ENCODE measurements around the gene GJD3. TPM values are rescaled to one million over a fixed set of nuclear protein-coding genes. Genes with fewer than 3 reads are reported as not detected.

The GJD3 gene
- total RNA-seq, 2 donors from 2014 or later: 1.3 TPM; not detected in 1

DNA sequence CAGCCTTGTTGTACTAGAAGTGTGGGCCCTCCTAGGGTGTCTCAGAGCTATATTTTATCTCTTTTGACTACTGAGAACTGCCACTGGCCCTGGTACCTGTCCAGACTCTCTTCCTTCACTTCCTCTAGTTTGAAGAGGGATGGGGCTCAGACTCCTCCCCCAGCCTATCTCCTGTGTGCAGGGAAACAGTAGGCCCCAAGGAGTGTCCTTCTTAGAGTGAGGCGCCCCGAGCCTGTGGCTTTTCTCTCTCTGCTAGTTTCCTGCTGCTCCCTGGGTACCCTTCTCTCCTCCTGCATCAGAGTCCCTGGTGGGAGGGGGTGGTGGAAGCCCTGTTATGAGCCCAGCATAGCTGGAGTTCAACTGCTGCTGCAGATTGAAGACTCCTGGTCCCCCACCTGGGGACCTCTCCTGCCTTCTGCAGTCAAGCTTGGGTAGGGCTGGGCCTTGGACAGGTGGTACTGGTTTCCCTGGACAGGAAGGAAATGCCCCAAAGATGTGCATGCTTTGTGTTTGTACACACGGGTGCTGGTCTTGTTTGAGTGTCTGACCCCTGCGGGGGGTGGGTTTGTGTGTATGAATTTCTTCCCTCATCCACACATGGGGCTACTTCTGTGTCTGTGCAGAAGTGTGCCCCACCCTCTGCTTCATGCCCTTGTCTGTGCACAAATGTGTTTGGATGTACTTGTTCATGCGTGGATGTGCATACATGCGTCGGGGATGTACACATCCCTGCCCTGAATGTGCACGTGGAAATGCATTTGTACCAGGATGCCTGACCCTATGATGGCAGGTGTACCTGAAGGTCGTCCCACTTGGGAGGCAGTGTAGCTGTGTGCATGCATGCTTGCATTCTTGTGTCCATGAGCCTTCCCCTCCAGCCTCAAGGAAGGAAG lies 48.6 kb downstream of the GJD3 start:
- WGBS, 2 donors: 46 to 51% methylated on average over 9 of the region's 9 CpGs
- H3K9me3 ChIP-seq: no peaks in the 10 kb centered on the region
- intact Hi-C loops (cut with DNase I): no loop called here
- no peak overlapping the region for H3K4me3 ChIP-seq
- ATAC-seq: no peak
- H3K27me3 ChIP-seq: no peaks in the 10 kb centered on the region
- DNase-seq: no peak
- peaks cover 93% of the 10 kb centered on the region for H3K4me1 ChIP-seq
- H3K27ac ChIP-seq: peak overlapping the region; percentile 68 to 89 (median 77)
- no peak for TF ChIP-seq POLR2A (IDR thresholded peaks at IDR 0.05)
- TF ChIP-seq, protein P1, sequence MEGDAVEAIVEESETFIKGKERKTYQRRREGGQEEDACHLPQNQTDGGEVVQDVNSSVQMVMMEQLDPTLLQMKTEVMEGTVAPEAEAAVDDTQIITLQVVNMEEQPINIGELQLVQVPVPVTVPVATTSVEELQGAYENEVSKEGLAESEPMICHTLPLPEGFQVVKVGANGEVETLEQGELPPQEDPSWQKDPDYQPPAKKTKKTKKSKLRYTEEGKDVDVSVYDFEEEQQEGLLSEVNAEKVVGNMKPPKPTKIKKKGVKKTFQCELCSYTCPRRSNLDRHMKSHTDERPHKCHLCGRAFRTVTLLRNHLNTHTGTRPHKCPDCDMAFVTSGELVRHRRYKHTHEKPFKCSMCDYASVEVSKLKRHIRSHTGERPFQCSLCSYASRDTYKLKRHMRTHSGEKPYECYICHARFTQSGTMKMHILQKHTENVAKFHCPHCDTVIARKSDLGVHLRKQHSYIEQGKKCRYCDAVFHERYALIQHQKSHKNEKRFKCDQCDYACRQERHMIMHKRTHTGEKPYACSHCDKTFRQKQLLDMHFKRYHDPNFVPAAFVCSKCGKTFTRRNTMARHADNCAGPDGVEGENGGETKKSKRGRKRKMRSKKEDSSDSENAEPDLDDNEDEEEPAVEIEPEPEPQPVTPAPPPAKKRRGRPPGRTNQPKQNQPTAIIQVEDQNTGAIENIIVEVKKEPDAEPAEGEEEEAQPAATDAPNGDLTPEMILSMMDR (IDR thresholded peaks at IDR 0.05): no peak
- H3K36me3 ChIP-seq (replicated peaks in 1 of 2; ENCODE audit: insufficient read depth in 1 of 2, low read depth in 2 of 2): no peaks in the 10 kb centered on the region

DNA sequence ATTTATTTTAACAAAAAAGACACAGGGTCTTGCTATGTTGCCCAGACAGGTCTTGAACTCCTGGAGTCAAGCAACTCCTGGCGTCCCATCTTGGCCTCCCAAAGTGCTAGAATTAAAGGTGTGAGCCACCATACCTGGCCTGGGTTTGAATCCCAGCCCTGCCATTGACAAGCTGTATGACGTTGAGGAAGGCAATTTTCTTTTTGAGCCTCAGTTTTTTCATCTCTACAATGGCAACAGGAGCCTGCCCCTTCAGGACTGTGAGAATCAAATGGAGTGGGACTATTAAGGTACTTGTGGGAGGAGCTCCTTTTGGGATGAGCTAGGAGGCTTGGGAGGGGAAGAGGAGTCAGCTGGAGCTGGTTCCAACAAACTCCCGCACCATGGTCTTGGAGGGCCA lies 49.3 kb downstream of the GJD3 start:
- intact Hi-C loops (cut with DNase I): no loop called here
- Histone ChIP-seq H3K4me1 (peaks cover 92% of the 10 kb centered on the region), H3K4me3 (no peak overlapping the region), H3K27me3 (no peaks in the 10 kb centered on the region), H3K9me3 (no peaks in the 10 kb centered on the region), H3K27ac (peak overlapping the region in 3 of 4 donors; percentile 68 to 89 (median 82)), H3K36me3 (replicated peaks in 1 of 2; ENCODE audit: insufficient read depth in 1 of 2, low read depth in 2 of 2) (no peaks in the 10 kb centered on the region)
- TF ChIP-seq, protein P1 (IDR thresholded peaks at IDR 0.05): no peak
- no peak for TF ChIP-seq POLR2A (IDR thresholded peaks at IDR 0.05)
- DNase-seq: no peak
- WGBS, 2 donors: 91 to 97% methylated on average over 3 of the region's 3 CpGs
- no peak for ATAC-seq

DNA sequence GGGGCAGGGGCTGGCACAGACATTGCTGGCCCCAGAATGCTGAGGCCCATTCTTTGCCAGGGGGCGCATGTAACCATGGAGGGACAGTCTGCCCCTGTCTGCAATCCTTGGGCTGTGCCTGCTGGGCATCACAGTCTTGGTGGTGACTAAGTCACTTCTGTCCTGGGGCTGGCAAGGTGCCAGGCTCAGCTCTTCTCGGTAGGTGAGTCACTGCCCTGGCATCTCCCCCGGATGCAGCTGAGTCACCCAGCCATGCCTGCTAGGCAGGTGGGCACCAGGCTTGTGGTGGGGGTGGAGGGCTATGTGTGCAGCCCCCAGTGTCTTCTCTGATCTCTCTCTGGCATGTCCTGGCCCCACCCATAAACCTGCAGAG lies 50.0 kb downstream of the GJD3 start:
- peak overlapping the region; percentile 22 to 89 (median 73) for H3K27ac ChIP-seq
- H3K36me3 ChIP-seq (replicated peaks in 1 of 2; ENCODE audit: insufficient read depth in 1 of 2, low read depth in 2 of 2): no peaks in the 10 kb centered on the region
- ATAC-seq (peak; percentile 50), DNase-seq (peak; percentile 87 to 99 (median 94))
- TF ChIP-seq, protein P1 (IDR thresholded peaks at IDR 0.05): peak in 2 of 7 experiments; percentile 9 to 12
- peak in 1 of 3 donors; percentile 17 for TF ChIP-seq POLR2A (IDR thresholded peaks at IDR 0.05)
- no peaks in the 10 kb centered on the region for H3K9me3 ChIP-seq
- no peak overlapping the region for H3K4me3 ChIP-seq
- peaks cover 92% of the 10 kb centered on the region for H3K4me1 ChIP-seq
- 37 to 63% methylated on average over 1 to 3 of the region's 3 CpGs for WGBS, 2 donors
- intact Hi-C loops (cut with DNase I): no loop called here
- H3K27me3 ChIP-seq: no peaks in the 10 kb centered on the region

DNA sequence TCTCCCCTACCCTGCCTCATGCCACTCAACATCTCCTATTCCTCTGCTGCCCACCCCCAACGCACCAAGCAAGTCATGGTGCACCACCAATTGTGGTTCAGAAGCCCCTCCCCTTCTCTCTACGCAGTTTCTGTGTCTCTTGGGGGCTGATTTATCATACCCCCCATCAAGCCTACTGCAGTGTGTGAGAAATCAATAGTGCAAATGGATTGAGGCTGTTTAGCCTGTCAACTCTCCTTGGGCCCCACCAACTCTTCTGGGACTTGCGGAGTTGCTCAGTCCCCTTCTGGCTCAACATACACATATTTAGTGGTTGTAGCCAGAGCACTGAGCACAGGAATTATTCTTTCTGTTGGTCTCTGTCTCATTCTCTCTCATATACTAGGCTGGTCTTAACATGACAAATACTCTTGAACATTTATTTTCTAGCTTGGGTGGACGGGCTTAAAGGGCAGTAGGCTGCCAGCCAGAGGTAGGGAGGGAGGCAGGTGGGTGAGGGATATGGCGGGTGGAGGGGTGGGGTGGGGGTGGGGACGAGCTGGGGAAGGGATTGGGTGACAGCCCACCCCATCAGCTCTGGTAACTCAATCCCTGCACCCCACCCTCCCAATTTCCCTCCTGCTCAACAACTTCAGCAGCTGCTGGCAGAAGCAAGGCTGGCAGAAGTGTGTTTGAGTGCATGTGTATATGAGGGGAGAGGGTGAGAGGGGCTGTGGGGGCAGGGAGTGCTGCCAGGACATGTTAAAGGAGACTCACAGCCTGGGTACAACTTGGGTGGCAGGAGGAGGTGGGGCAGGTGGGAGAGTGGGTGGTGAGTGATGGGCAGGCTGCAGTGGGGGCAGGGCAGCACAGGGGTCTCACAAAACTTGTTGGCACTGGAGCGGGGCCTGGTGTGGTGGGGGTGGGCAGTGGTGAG lies 50.6 kb downstream of the GJD3 start:
- DNase-seq: peak in 1 of 4 donors; percentile 4
- intact Hi-C loops (cut with DNase I): no loop called here
- TF ChIP-seq, protein P1 (IDR thresholded peaks at IDR 0.05): no peak
- no peak for TF ChIP-seq POLR2A (IDR thresholded peaks at IDR 0.05)

More for the DNA sequence above, 50.6 kb downstream of the GJD3 start:
- no peak overlapping the region for H3K4me3 ChIP-seq
- no peaks in the 10 kb centered on the region for H3K9me3 ChIP-seq
- no peaks in the 10 kb centered on the region for H3K27me3 ChIP-seq
- ATAC-seq: no peak
- 52 to 66% methylated on average over 6 to 7 of the region's 7 CpGs for WGBS, 2 donors
- peaks cover 92% of the 10 kb centered on the region for H3K4me1 ChIP-seq
- H3K36me3 ChIP-seq (replicated peaks in 1 of 2; ENCODE audit: insufficient read depth in 1 of 2, low read depth in 2 of 2): no peaks in the 10 kb centered on the region
- peak overlapping the region; percentile 22 to 89 (median 73) for H3K27ac ChIP-seq

Small RNA genes within 50 kb of the gene (small RNA-seq; reads per million reads assigned to genes)
- gene RF00019: not detected
- gene RNA5SP441: not detected

Other genes with a start within 250 kb of the GJD3 start
- gene MSL1, start 242.8 kb downstream of the GJD3 start, total RNA-seq: 100 to 1,000 TPM in 1 of 2 donors, 10 to 100 TPM in 1; 75.5 to 157 TPM
- gene CASC3, start 224.2 kb downstream of the GJD3 start, total RNA-seq: 10 to 100 TPM; 51.7 to 59.4 TPM
- gene RAPGEFL1, start 187.3 kb downstream of the GJD3 start, total RNA-seq: 1 to 10 TPM; 7.0 to 7.3 TPM
- gene WIPF2, start 145.4 kb downstream of the GJD3 start, total RNA-seq: 1 to 10 TPM; 4.9 to 7.5 TPM
- under 1 TPM; 0.66 to 0.78 TPM for gene CDC6, start 76.9 kb downstream of the GJD3 start, total RNA-seq
- 10 to 100 TPM; 11.4 to 13.8 TPM for gene RARA, start 55.6 kb downstream of the GJD3 start, total RNA-seq
- gene TOP2A, start 53.2 kb upstream of the GJD3 start, total RNA-seq: under 1 TPM in 1 of 2 donors, not detected in 1; 0.33 TPM
- gene IGFBP4, start 78.7 kb upstream of the GJD3 start, total RNA-seq: 100 to 1,000 TPM in 1 of 2 donors, 10 to 100 TPM in 1; 88.7 to 315 TPM
- not detected for gene TNS4, start 136.9 kb upstream of the GJD3 start, total RNA-seq
- under 1 TPM in 1 of 2 donors, not detected in 1; 0.26 TPM for gene CCR7, start 200.7 kb upstream of the GJD3 start, total RNA-seq

Data from body of pancreas (tissue), 4 donors.